Measurements from ENCODE around the gene NDUFAF5. TPM values are rescaled to one million over a fixed set of nuclear protein-coding genes. Genes with fewer than 3 reads are reported as not detected.
A peak's percentile ranks its signal among the peaks of the same experiment; 100 is the strongest.

The NDUFAF5 gene
- total RNA-seq, 6 donors from 2014 or later, result 12.0 to 53.4 (median 17.7) TPM

DNA sequence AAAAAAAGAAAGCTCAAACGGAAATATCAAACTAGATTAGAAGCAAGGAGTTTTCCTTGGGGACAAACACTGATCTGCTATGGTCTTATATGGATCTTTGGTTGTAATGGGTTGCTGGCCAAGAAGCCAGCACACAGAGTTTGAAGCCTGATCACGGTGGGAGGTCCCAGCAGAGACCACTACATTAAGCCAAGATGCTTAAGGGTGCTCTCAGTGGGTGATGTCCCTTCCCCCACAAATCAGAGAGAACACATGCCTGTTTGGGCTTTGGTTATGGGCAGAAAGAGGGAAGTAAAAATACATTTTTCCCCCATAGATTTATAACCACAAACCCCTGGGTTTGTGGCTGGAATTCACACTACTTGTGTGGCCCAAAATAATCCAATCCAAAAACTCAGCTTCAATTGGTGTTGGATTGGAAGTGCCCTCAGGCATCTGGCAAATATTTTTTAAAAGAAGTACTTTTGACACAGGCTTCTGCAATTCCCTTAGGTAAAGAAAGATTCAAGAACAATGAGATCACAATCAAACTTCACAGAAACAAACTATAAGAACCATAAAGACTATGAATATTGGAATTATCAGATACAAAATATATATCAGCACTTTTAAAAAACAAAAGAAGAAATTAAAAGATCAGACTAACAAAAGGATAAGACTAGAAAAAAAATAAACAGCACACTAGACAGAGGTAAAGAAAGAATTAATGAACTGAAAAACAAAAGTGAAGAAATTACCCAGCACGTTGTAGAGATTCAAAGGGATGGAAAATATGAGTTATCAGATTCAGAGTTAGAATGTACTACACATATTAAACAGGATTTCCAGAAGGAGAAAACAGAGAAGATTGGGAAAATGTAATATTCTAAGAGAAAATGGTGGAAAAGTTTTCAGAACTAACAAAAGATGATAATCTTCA, 44.8 kb upstream of the NDUFAF5 start:
- DNase-seq, result no peak
- H3K27me3 ChIP-seq, result no peaks in the 10 kb centered on the region
- WGBS, 2 donors, result 86 to 91% methylated on average over 3 of the region's 3 CpGs
- H3K27ac ChIP-seq, result peak overlapping the region in 1 of 4 donors; percentile 27
- no peaks in the 10 kb centered on the region for H3K4me1 ChIP-seq
- peaks cover 0 to 8% (median 3%) of the 10 kb centered on the region in 4 donors for H3K36me3 ChIP-seq
- no peak overlapping the region for H3K4me3 ChIP-seq
- TF ChIP-seq, protein P1, sequence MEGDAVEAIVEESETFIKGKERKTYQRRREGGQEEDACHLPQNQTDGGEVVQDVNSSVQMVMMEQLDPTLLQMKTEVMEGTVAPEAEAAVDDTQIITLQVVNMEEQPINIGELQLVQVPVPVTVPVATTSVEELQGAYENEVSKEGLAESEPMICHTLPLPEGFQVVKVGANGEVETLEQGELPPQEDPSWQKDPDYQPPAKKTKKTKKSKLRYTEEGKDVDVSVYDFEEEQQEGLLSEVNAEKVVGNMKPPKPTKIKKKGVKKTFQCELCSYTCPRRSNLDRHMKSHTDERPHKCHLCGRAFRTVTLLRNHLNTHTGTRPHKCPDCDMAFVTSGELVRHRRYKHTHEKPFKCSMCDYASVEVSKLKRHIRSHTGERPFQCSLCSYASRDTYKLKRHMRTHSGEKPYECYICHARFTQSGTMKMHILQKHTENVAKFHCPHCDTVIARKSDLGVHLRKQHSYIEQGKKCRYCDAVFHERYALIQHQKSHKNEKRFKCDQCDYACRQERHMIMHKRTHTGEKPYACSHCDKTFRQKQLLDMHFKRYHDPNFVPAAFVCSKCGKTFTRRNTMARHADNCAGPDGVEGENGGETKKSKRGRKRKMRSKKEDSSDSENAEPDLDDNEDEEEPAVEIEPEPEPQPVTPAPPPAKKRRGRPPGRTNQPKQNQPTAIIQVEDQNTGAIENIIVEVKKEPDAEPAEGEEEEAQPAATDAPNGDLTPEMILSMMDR (IDR thresholded peaks at IDR 0.05), result no peak
- TF ChIP-seq EP300 (IDR thresholded peaks at IDR 0.05), result no peak
- TF ChIP-seq POLR2A (IDR thresholded peaks at IDR 0.05), result no peak
- TF ChIP-seq POLR2AphosphoS5 (IDR thresholded peaks at IDR 0.05), result no peak
- no peaks in the 10 kb centered on the region for H3K9me3 ChIP-seq
- no peak for ATAC-seq (ENCODE audit: low FRiP score in 2 of 2)

DNA sequence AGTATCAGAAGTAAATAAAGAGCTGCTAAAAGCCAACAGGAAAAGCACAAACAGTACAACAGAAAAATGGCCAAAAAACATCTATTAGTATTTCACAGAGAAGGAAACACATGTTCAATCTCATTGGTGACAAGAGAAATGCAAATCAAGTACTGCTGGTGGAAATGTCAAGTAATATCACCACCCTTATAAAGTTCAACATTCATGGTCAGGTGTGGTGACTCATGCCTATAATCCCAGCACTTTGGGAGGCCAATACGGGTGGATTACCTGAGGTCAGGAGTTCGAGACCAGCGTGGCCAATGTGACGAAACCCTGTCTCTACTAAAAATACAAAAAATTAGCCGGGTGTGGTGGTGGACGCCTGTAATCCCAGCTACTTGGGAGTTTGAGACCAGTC, 42.9 kb upstream of the NDUFAF5 start:
- Histone ChIP-seq H3K4me3 (no peak overlapping the region), H3K27ac (no peak overlapping the region), H3K27me3 (no peaks in the 10 kb centered on the region), H3K9me3 (no peaks in the 10 kb centered on the region), H3K36me3 (peaks cover 0 to 8% (median 3%) of the 10 kb centered on the region in 4 donors), H3K4me1 (no peaks in the 10 kb centered on the region)
- DNase-seq (no peak), ATAC-seq (ENCODE audit: low FRiP score in 2 of 2) (no peak)
- no peak for TF ChIP-seq POLR2AphosphoS5 (IDR thresholded peaks at IDR 0.05)
- 89 to 96% methylated on average over 6 of the region's 6 CpGs for WGBS, 2 donors

DNA sequence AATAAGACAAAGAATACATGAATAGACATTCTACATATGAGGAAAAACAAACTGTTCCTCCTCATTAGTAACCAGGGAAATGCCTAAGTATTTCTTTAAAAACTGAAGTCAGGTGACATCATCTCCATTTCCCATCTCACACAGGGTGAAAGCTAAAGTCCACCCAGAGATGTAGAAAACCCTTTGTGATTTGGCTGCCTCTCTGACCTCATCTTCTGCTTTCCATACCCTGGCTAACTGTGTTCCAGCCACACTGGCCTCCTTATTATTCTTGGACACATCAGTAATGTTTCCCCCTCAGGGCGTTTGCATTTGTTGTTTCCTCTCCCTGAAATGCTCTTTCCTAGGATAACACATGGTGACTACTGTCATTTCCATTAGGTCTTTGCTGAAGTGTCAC, 40.5 kb upstream of the NDUFAF5 start:
- 80 to 89% methylated on average over 1 of the region's 1 CpG for WGBS, 2 donors
- ATAC-seq (ENCODE audit: low FRiP score in 2 of 2), result peak in 1 of 2 donors; percentile 38
- Histone ChIP-seq H3K27ac (no peak overlapping the region), H3K4me3 (no peak overlapping the region), H3K4me1 (no peaks in the 10 kb centered on the region), H3K36me3 (peaks cover 0 to 8% (median 3%) of the 10 kb centered on the region in 4 donors), H3K27me3 (no peaks in the 10 kb centered on the region), H3K9me3 (no peaks in the 10 kb centered on the region)
- DNase-seq, result no peak
- TF ChIP-seq POLR2A (IDR thresholded peaks at IDR 0.05) (no peak), EP300 (IDR thresholded peaks at IDR 0.05) (no peak), POLR2AphosphoS5 (IDR thresholded peaks at IDR 0.05) (no peak)
- TF ChIP-seq, protein P1 (IDR thresholded peaks at IDR 0.05), result no peak

DNA sequence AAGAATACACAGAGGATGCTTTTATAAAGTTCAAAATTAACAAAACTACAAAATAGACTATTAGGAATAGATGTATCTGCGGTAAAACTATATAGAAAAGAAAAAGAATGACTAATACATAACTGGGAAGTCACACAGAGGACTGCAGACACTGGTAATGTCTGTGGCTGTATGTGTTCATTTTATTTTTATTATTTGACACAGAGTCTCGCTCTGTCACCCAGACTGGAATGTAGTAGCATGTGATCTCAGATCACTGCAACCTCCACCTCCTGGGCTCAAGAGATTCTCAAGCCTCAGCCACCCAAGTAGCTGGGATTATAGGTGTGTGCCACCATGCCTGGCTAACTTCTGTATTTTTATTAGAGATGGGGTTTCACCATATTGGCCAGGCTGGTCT, 39.0 kb upstream of the NDUFAF5 start:
- H3K9me3 ChIP-seq, result no peaks in the 10 kb centered on the region
- ATAC-seq (ENCODE audit: low FRiP score in 2 of 2) (no peak), DNase-seq (no peak)
- WGBS, 2 donors, result 72 to 94% methylated on average over 2 of the region's 2 CpGs
- no peak overlapping the region for H3K4me3 ChIP-seq
- no peaks in the 10 kb centered on the region for H3K27me3 ChIP-seq
- no peaks in the 10 kb centered on the region for H3K4me1 ChIP-seq
- no peak overlapping the region for H3K27ac ChIP-seq
- H3K36me3 ChIP-seq, result peaks cover 0 to 12% (median 3%) of the 10 kb centered on the region in 4 donors
- TF ChIP-seq, protein P1 (IDR thresholded peaks at IDR 0.05), result no peak
- TF ChIP-seq POLR2AphosphoS5 (IDR thresholded peaks at IDR 0.05), result no peak
- no peak for TF ChIP-seq POLR2A (IDR thresholded peaks at IDR 0.05)
- no peak for TF ChIP-seq EP300 (IDR thresholded peaks at IDR 0.05)

DNA sequence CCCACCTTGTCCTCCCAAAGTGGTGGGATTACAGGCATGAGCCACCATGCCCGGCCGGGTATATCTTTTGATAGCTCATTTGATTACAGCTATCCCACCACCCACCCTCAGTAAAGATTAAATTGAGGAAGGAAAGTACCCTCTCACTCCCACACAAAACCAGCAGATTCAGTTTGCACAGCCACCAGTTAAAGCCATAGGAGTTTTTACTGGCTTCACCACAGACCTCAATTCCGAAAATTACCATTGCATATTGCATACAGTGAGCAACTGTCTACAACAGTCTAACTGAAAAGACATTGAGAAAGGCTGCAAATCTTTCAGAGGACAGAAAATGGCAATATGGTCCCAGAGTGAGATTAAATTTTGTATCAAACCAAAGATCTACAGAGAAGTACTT, 35.0 kb upstream of the NDUFAF5 start:
- TF ChIP-seq POLR2AphosphoS5 (IDR thresholded peaks at IDR 0.05) (no peak), EP300 (IDR thresholded peaks at IDR 0.05) (no peak), POLR2A (IDR thresholded peaks at IDR 0.05) (no peak)
- TF ChIP-seq, protein P1 (IDR thresholded peaks at IDR 0.05), result no peak
- no peaks in the 10 kb centered on the region for H3K9me3 ChIP-seq
- WGBS, 2 donors, result 93 to 96% methylated on average over 3 of the region's 3 CpGs
- H3K4me1 ChIP-seq, result no peaks in the 10 kb centered on the region
- H3K4me3 ChIP-seq, result no peak overlapping the region
- no peaks in the 10 kb centered on the region for H3K27me3 ChIP-seq
- no peak for ATAC-seq (ENCODE audit: low FRiP score in 2 of 2)
- no peak overlapping the region for H3K27ac ChIP-seq
- DNase-seq, result no peak
- H3K36me3 ChIP-seq, result peaks cover 0 to 13% (median 0%) of the 10 kb centered on the region in 4 donors

Measured in upper lobe of left lung (tissue), 6 donors.